Nephron (organoid): Measurements from ENCODE around the gene BBLN.
"Not testable (repeated sequence)": the region's sequence is repeated elsewhere in the genome, so short reads cannot be mapped to it uniquely, and the experiment has no call there.

Experiments
- H3K27ac Mint-ChIP-seq, 3 experiments: 2 replicates each; pipeline ENCODE4 v1.8.0; 2020; ENCODE audit warnings: mixed read lengths in 3 of 3, mild to moderate bottlenecking in 2 of 3, moderate library complexity in 1 of 3
- H3K27me3 Mint-ChIP-seq: 2 replicates; pipeline ENCODE4 v1.8.0; 2021; ENCODE audit warnings: low read depth, mild to moderate bottlenecking, moderate library complexity, mixed read lengths
- H3K36me3 Mint-ChIP-seq: 2 replicates; pipeline ENCODE4 v1.8.0; 2020; ENCODE audit warnings: low read depth, mixed read lengths
- H3K4me1 Mint-ChIP-seq: 2 replicates; pipeline ENCODE4 v1.8.0; 2020; ENCODE audit warnings: mixed read lengths
- H3K4me3 Mint-ChIP-seq, 3 experiments: 2 replicates each; pipeline ENCODE4 v1.8.0; 2020; ENCODE audit warnings: mild to moderate bottlenecking in 3 of 3, mixed read lengths in 3 of 3, moderate library complexity in 2 of 3
- H3K9me3 Mint-ChIP-seq: 2 replicates; pipeline ENCODE4 v1.8.0; 2020; ENCODE audit warnings: mixed read lengths
- CTCF ChIP-seq, 3 experiments: fragments of 200-600 bp; sonication (generic); IDR thresholded peaks; one replicate each; pipeline ENCODE4 v1.5.0; 2021; ENCODE audit warnings: antibody characterized with exemption in 3 of 3; ENCODE audit not compliant: unreplicated experiment in 3 of 3

Gene BBLN

GRCh38 chr9:128175102-128175563 lies 15.1 kb downstream of the BBLN start:
- no peaks in the 10 kb centered on the region for H3K9me3 Mint-ChIP-seq
- H3K36me3 Mint-ChIP-seq: peaks cover 66% of the 10 kb centered on the region
- H3K27me3 Mint-ChIP-seq: no peaks in the 10 kb centered on the region
- H3K4me1 Mint-ChIP-seq: peaks cover 2% of the 10 kb centered on the region
- no peak overlapping the region for H3K27ac Mint-ChIP-seq
- no peak overlapping the region for H3K4me3 Mint-ChIP-seq
- no peak for TF ChIP-seq CTCF (IDR thresholded peaks at IDR 0.05; ENCODE audit: unreplicated experiment in 3 of 3)

GRCh38 chr9:128175726-128176125 lies 15.7 kb downstream of the BBLN start:
- Mint-ChIP-seq H3K4me1 (no peaks in the 10 kb centered on the region), H3K4me3 (no peak overlapping the region), H3K27ac (peak overlapping the region in 1 of 3 experiments; percentile 28)

GRCh38 chr9:128178806-128179431 lies 18.9 kb downstream of the BBLN start:
- Mint-ChIP-seq H3K27ac (no peak overlapping the region), H3K4me3 (no peak overlapping the region), H3K4me1 (no peaks in the 10 kb centered on the region), H3K9me3 (no peaks in the 10 kb centered on the region), H3K27me3 (no peaks in the 10 kb centered on the region), H3K36me3 (peaks cover 91% of the 10 kb centered on the region)
- TF ChIP-seq CTCF (IDR thresholded peaks at IDR 0.05; ENCODE audit: unreplicated experiment in 3 of 3): no peak

More at GRCh38 chr9:128175726-128176125, 15.7 kb downstream of the BBLN start:
- H3K36me3 Mint-ChIP-seq: peaks cover 66% of the 10 kb centered on the region
- no peaks in the 10 kb centered on the region for H3K9me3 Mint-ChIP-seq
- no peaks in the 10 kb centered on the region for H3K27me3 Mint-ChIP-seq
- no peak for TF ChIP-seq CTCF (IDR thresholded peaks at IDR 0.05; ENCODE audit: unreplicated experiment in 3 of 3)

- no peaks in the 10 kb centered on the region for H3K4me1 Mint-ChIP-seq
- no peak overlapping the region for H3K27ac Mint-ChIP-seq
- no peak for TF ChIP-seq CTCF (IDR thresholded peaks at IDR 0.05; ENCODE audit: unreplicated experiment in 3 of 3)
- peaks cover 84% of the 10 kb centered on the region for H3K36me3 Mint-ChIP-seq
- H3K27me3 Mint-ChIP-seq: no peaks in the 10 kb centered on the region
- H3K4me3 Mint-ChIP-seq: no peak overlapping the region
- H3K9me3 Mint-ChIP-seq: no peaks in the 10 kb centered on the region
Measured at GRCh38 chr9:128180001-128180400, 19.9 kb downstream of the BBLN start.

- Mint-ChIP-seq H3K4me1 (no peaks in the 10 kb centered on the region), H3K4me3 (no peak overlapping the region), H3K36me3 (peaks cover 80% of the 10 kb centered on the region), H3K27ac (no peak overlapping the region), H3K27me3 (no peaks in the 10 kb centered on the region), H3K9me3 (no peaks in the 10 kb centered on the region)
- TF ChIP-seq CTCF (IDR thresholded peaks at IDR 0.05; ENCODE audit: unreplicated experiment in 3 of 3): no peak
Measured at GRCh38 chr9:128180447-128180846, 20.4 kb downstream of the BBLN start.

GRCh38 chr9:128181480-128181879 lies 21.4 kb downstream of the BBLN start:
- not testable (repeated sequence) for H3K27me3 Mint-ChIP-seq, H3K4me1 Mint-ChIP-seq, H3K4me3 Mint-ChIP-seq

More at GRCh38 chr9:128181480-128181879, 21.4 kb downstream of the BBLN start:
- peaks cover 77% of the 10 kb centered on the region for H3K36me3 Mint-ChIP-seq
- H3K9me3 Mint-ChIP-seq, H3K27ac Mint-ChIP-seq: not testable (repeated sequence)
- peak; percentile 45 to 58 (median 49) for TF ChIP-seq CTCF (IDR thresholded peaks at IDR 0.05; ENCODE audit: unreplicated experiment in 3 of 3)
